Colonic mucosa (tissue), 4 donors: ENCODE measurements around the gene THADA. TPM values are rescaled to one million over a fixed set of nuclear protein-coding genes. Genes with fewer than 3 reads are reported as not detected.
A peak's percentile ranks its signal among the peaks of the same experiment; 100 is the strongest.

ENCODE experiments used
- DNase-seq: peaks from one replicate; pipeline ENCODE4 v3.0.0-alpha.2; 2020
- H3K27ac ChIP-seq: fragments of 200-600 bp; one replicate; pipeline ENCODE4 v1.8.0; 2021
- H3K27me3 ChIP-seq: fragments of 200-600 bp; one replicate; pipeline ENCODE4 v1.8.0; 2021
- H3K36me3 ChIP-seq: fragments of 200-600 bp; one replicate; pipeline ENCODE4 v1.8.0; 2021
- H3K4me1 ChIP-seq: fragments of 200-600 bp; one replicate; pipeline ENCODE4 v1.8.0; 2021; ENCODE audit warnings: mild to moderate bottlenecking
- H3K4me3 ChIP-seq: fragments of 200-600 bp; one replicate; pipeline ENCODE4 v1.8.0; 2021
- H3K9ac ChIP-seq, 2 donors: one replicate each; pipeline ENCODE4 v1.7.0; 2013; ENCODE audit warnings: control low read depth in 2 of 2, low read depth in 2 of 2, low read length in 2 of 2
- H3K9me3 ChIP-seq: fragments of 200-600 bp; one replicate; pipeline ENCODE4 v1.8.0; 2021
- CTCF ChIP-seq: fragments of 200-600 bp; IDR thresholded peaks from one replicate; pipeline ENCODE4 v1.8.0; 2022; ENCODE audit warnings: antibody characterized with exemption, mild to moderate bottlenecking
- intact Hi-C: fragments of 100-400 bp; cut with DNase I; formaldehyde crosslinking; loops from one replicate; pipeline ENCODE4 v1.14.1; 2022
- total RNA-seq, 2 donors: library from RNA; stranded (reverse); fragmentation: NEBNext Ultra II Directional in 1 of 2; extraction: Animal tissue kit (Norgen Biotek cat#: 25700) in 1 of 2; gene quantifications; one replicate each; pipeline ENCODE4 v1.2.1, GENCODE V29; 2021
- donor health status: healthy.
- donor health status: DM: no; HTN: no; CAD: no.
- donor health status: DM: no; HTN: no; CAD: no.

Gene THADA
- total RNA-seq, 2 donors from 2014 or later: 14.6 to 31.4 TPM

DNA sequence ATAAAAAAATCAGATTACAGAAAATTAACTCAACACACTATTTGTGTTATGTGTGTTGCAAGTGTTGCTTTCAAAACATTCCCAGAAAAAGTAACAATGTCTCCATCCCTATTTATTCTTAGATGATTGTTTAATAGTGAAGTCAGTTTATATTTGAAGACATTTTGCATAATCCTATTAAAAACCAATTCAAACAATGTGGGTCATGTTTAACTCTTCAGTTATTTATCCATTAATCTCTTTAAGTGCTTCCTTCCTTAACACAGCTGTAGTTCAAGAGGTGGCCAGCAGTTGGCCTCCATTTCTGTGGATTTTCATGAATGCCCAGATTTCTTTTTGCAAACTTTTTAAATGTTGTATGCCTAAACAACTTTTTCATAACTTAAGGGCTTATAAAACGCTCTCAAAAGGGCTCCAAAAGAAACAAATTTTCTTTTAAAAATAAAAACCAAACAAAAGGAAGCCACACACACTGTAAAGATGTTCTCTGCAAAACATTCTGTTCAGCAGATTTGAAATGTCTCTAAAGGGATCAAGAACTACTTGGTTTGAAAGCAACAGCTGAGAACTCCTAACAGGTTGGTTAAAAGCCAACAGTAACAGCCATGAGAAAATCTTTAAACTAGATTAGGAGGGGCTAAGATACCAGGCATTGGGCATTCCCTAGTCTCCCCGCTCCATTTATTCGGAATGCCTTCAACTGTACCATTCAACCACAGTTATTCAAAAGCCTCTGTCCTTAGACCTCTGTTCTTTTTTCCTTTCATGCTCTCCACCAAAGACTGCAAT is 71.5 kb downstream of the THADA start:
- no peaks in the 10 kb centered on the region for H3K9me3 ChIP-seq

GRCh38 chr2:43522177-43522576 is 73.7 kb downstream of the THADA start:
- no peak for TF ChIP-seq CTCF
- no peaks in the 10 kb centered on the region for H3K4me1 ChIP-seq
- H3K36me3 ChIP-seq: no peaks in the 10 kb centered on the region
- intact Hi-C loops: no loop called here
- DNase-seq: no peak
- H3K27me3 ChIP-seq: no peaks in the 10 kb centered on the region
- H3K9ac ChIP-seq: no peak overlapping the region
- H3K9me3 ChIP-seq: no peaks in the 10 kb centered on the region
- H3K27ac ChIP-seq: no peak overlapping the region
- no peak overlapping the region for H3K4me3 ChIP-seq

More for the DNA sequence above, 71.5 kb downstream of the THADA start:
- intact Hi-C loops: no loop called here
- DNase-seq: no peak
- no peaks in the 10 kb centered on the region for H3K4me1 ChIP-seq
- TF ChIP-seq CTCF: no peak
- no peak overlapping the region for H3K4me3 ChIP-seq
- H3K27me3 ChIP-seq: no peaks in the 10 kb centered on the region
- no peak overlapping the region for H3K9ac ChIP-seq
- H3K36me3 ChIP-seq: no peaks in the 10 kb centered on the region
- H3K27ac ChIP-seq: peak overlapping the region; percentile 8

GRCh38 chr2:43521568-43521967 is 74.3 kb downstream of the THADA start:
- no peaks in the 10 kb centered on the region for H3K9me3 ChIP-seq
- H3K9ac ChIP-seq: no peak overlapping the region
- no peak overlapping the region for H3K4me3 ChIP-seq
- no peak overlapping the region for H3K27ac ChIP-seq
- no peaks in the 10 kb centered on the region for H3K36me3 ChIP-seq
- TF ChIP-seq CTCF: no peak
- DNase-seq: no peak
- intact Hi-C loops: no loop called here
- H3K27me3 ChIP-seq: no peaks in the 10 kb centered on the region
- H3K4me1 ChIP-seq: no peaks in the 10 kb centered on the region

GRCh38 chr2:43520919-43521318 is 74.9 kb downstream of the THADA start:
- H3K27ac ChIP-seq: peak overlapping the region; percentile 58
- H3K4me1 ChIP-seq: no peaks in the 10 kb centered on the region
- no peaks in the 10 kb centered on the region for H3K36me3 ChIP-seq
- TF ChIP-seq CTCF: no peak
- no peaks in the 10 kb centered on the region for H3K9me3 ChIP-seq
- H3K27me3 ChIP-seq: no peaks in the 10 kb centered on the region
- no peak for DNase-seq
- intact Hi-C loops: no loop called here
- no peak overlapping the region for H3K4me3 ChIP-seq
- H3K9ac ChIP-seq: no peak overlapping the region

DNA sequence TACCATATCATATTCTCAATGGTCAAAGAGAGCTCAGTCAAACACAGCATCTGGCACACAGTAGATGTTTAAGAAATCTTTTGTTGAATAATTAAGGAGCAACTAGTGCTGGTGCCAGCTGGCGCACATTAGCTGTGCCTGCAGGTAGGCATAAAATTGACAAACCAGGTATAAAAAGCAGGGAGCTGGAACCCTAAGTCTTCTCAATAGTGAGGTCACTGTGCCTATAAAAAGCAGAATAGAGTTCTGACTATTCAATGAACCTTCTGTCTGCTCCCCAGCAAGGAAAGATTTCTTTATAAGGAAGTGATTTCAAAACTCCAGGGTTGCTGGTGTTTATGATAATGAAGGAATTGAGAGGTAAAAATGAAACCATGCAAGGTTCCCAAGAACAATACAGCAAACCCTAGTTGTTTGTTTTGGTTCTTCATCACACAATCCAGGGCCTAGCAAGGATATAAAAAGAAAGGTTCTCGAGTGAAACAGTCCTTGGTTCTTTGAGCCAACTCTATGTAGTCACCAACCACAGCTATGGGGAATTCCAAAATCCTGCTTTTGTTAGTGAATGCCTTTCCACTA is 76.1 kb downstream of the THADA start:
- no peak for DNase-seq
- no peaks in the 10 kb centered on the region for H3K4me1 ChIP-seq

More for the DNA sequence above, 76.1 kb downstream of the THADA start:
- Histone ChIP-seq H3K27me3 (no peaks in the 10 kb centered on the region), H3K9ac (no peak overlapping the region), H3K27ac (peak overlapping the region; percentile 58), H3K9me3 (no peaks in the 10 kb centered on the region), H3K36me3 (no peaks in the 10 kb centered on the region), H3K4me3 (no peak overlapping the region)
- intact Hi-C loops: no loop called here
- no peak for TF ChIP-seq CTCF
